ENCODE data around the gene RNFT1. TPM values are rescaled to one million over a fixed set of nuclear protein-coding genes. Genes with fewer than 3 reads are reported as not detected.
"Not testable (repeated sequence)": the region's sequence is repeated elsewhere in the genome, so short reads cannot be mapped to it uniquely, and the experiment has no call there.

RNFT1 gene
- total RNA-seq, 1 experiment from 2014 or later = 6.8 TPM

DNA sequence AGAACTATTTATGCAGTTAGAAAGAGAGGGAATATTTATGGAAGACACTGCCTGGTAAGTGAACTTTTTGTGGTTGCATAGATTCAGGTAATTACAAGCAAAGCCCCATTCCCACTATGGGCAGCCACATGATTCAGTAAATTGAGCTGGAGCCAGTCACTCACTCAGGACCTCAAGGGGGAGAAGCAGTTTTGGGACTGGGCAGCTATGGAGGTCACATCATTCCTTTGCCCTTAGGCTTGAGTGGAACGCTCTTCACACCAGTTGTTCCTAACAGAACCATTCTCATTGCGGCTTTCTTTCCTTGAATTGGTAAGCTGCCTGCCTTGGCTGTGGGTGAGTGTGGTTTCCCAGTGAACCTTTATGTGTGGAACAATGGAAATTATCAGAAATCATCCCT lies 34.4 kb downstream of the RNFT1 start:
- not testable (repeated sequence) for H2BK5ac ChIP-seq (ENCODE audit: insufficient read length, low read length); H3K9ac ChIP-seq (ENCODE audit: extremely low read depth, insufficient read length, low read length); H3K27ac ChIP-seq (ENCODE audit: insufficient read length, low read depth, low read length); H2AFZ ChIP-seq (ENCODE audit: low read length); H3K27me3 Mint-ChIP-seq (ENCODE audit: low read depth); H3K9me3 Mint-ChIP-seq; DNase-seq; H3K4me1 Mint-ChIP-seq; H3K18ac ChIP-seq (ENCODE audit: insufficient read length, low read depth, low read length); H3K14ac ChIP-seq (ENCODE audit: insufficient read depth, low read length); H2BK12ac ChIP-seq (ENCODE audit: insufficient read length, low read depth, low read length); H3K9me3 ChIP-seq (ENCODE audit: control insufficient read depth, low read depth, low read length); H3K23ac ChIP-seq (ENCODE audit: insufficient read length, low read depth, low read length); H3K79me1 ChIP-seq (ENCODE audit: insufficient read depth, low read depth, low read length, poor library complexity, severe bottlenecking); H2BK20ac ChIP-seq (ENCODE audit: low read depth, low read length, poor library complexity, severe bottlenecking); H3K27me3 ChIP-seq (ENCODE audit: insufficient read depth, low read length); H3K23me2 ChIP-seq (ENCODE audit: insufficient read length, low read depth, low read length, poor library complexity, severe bottlenecking); H2BK120ac ChIP-seq (ENCODE audit: low read depth, low read length, poor library complexity, severe bottlenecking); H4K8ac ChIP-seq (replicated peaks; ENCODE audit: insufficient read length, low read depth, low read length); H3K79me2 ChIP-seq (ENCODE audit: insufficient read depth, low read length); H3K4ac ChIP-seq (ENCODE audit: low read depth, low read length); H4K91ac ChIP-seq (ENCODE audit: insufficient read length, low read depth, low read length); H3K4me3 Mint-ChIP-seq; H2BK15ac ChIP-seq (ENCODE audit: low read depth, low read length); H3K56ac ChIP-seq (ENCODE audit: insufficient read length, low read depth, low read length); H2AK5ac ChIP-seq (ENCODE audit: insufficient read length, low read length); H4K20me1 ChIP-seq (ENCODE audit: control insufficient read depth, insufficient read depth, insufficient read length); H3K4me1 ChIP-seq (ENCODE audit: insufficient read depth, low read length); H3K4me2 ChIP-seq (ENCODE audit: insufficient read depth, insufficient read length, low read length); H4K5ac ChIP-seq (ENCODE audit: insufficient read length, low read depth, low read length); H3T11ph ChIP-seq (ENCODE audit: low read length); H3K27ac Mint-ChIP-seq
- peaks cover 20 to 64% (median 61%) of the 10 kb centered on the region in 3 experiments for H3K36me3 Mint-ChIP-seq (ENCODE audit: insufficient read depth in 1 of 3, low read depth in 3 of 3)
- no CpG with 5 or more reads among the region's 2 CpGs for WGBS (ENCODE audit: extremely low coverage, insufficient read length, low lambda C conversion rate)

DNA sequence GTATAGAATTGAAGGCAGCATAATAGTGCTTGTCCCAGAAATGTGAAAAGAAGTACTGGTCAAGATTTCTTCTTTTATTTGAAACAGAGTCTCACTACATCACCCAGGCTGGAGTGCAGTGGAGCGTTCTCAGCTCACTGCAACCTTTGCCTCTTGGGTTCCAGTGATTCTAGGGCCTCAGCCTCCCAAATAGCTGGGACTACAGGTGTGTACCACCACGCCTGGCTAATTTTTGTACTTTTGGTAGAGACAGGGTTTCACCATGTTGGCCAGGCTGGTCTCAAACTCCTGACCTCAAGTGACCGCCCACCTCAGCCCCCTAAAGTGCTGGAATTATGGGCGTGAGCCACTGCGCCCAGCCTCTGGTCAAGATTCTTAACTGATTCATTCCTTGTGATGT lies 43.9 kb downstream of the RNFT1 start:
- H3K9ac ChIP-seq (ENCODE audit: extremely low read depth, insufficient read length, low read length); H3K18ac ChIP-seq (ENCODE audit: insufficient read length, low read depth, low read length); H2BK15ac ChIP-seq (ENCODE audit: low read depth, low read length); H3K4me1 ChIP-seq (ENCODE audit: insufficient read depth, low read length); H2BK20ac ChIP-seq (ENCODE audit: low read depth, low read length, poor library complexity, severe bottlenecking); H3T11ph ChIP-seq (ENCODE audit: low read length); H2BK5ac ChIP-seq (ENCODE audit: insufficient read length, low read length); H3K4me1 Mint-ChIP-seq; H4K20me1 ChIP-seq (ENCODE audit: control insufficient read depth, insufficient read depth, insufficient read length); H3K27ac ChIP-seq (ENCODE audit: insufficient read length, low read depth, low read length); H2BK12ac ChIP-seq (ENCODE audit: insufficient read length, low read depth, low read length); H3K27me3 Mint-ChIP-seq (ENCODE audit: low read depth); H2AK5ac ChIP-seq (ENCODE audit: insufficient read length, low read length); H3K4me3 Mint-ChIP-seq; H3K4ac ChIP-seq (ENCODE audit: low read depth, low read length); H4K8ac ChIP-seq (replicated peaks; ENCODE audit: insufficient read length, low read depth, low read length); H3K79me2 ChIP-seq (ENCODE audit: insufficient read depth, low read length); H3K23me2 ChIP-seq (ENCODE audit: insufficient read length, low read depth, low read length, poor library complexity, severe bottlenecking); DNase-seq; H2BK120ac ChIP-seq (ENCODE audit: low read depth, low read length, poor library complexity, severe bottlenecking); H2AFZ ChIP-seq (ENCODE audit: low read length); H3K27me3 ChIP-seq (ENCODE audit: insufficient read depth, low read length); H4K91ac ChIP-seq (ENCODE audit: insufficient read length, low read depth, low read length); H3K14ac ChIP-seq (ENCODE audit: insufficient read depth, low read length); H3K27ac Mint-ChIP-seq; H3K4me2 ChIP-seq (ENCODE audit: insufficient read depth, insufficient read length, low read length); H3K23ac ChIP-seq (ENCODE audit: insufficient read length, low read depth, low read length); H3K9me3 ChIP-seq (ENCODE audit: control insufficient read depth, low read depth, low read length); H3K9me3 Mint-ChIP-seq; H4K5ac ChIP-seq (ENCODE audit: insufficient read length, low read depth, low read length); H3K79me1 ChIP-seq (ENCODE audit: insufficient read depth, low read depth, low read length, poor library complexity, severe bottlenecking); H3K56ac ChIP-seq (ENCODE audit: insufficient read length, low read depth, low read length): not testable (repeated sequence)
- WGBS (ENCODE audit: extremely low coverage, insufficient read length, low lambda C conversion rate) = no CpG with 5 or more reads among the region's 5 CpGs
- peaks cover 4 to 28% (median 19%) of the 10 kb centered on the region in 3 experiments; a peak in 5 of 7 replicates for H3K36me3 Mint-ChIP-seq (ENCODE audit: insufficient read depth in 1 of 3, low read depth in 3 of 3)

Data from H9 (cell line).